Upper lobe of left lung (tissue), 6 donors: ENCODE data around the gene OTULINL. TPM values are rescaled to one million over a fixed set of nuclear protein-coding genes. Genes with fewer than 3 reads are reported as not detected.

Source experiments
- ATAC-seq, 2 donors: fragments of 200-7000 bp; cut with Tn5 transposase; one replicate each; pipeline ENCODE4 v1.9.1; 2022; ENCODE audit warnings: mild to moderate bottlenecking in 2 of 2, moderate library complexity in 2 of 2; ENCODE audit not compliant: low FRiP score in 2 of 2
- DNase-seq, 2 donors: peaks; one replicate each; pipeline ENCODE4 v3.0.0-alpha.2; 2019 to 2020
- H3K27ac ChIP-seq, 4 donors: fragments of 200-600 bp; sonication (generic); one replicate each; pipeline ENCODE4 v1.5.1; 2016 to 2019
- H3K27me3 ChIP-seq, 4 donors: fragments of 200-600 bp; sonication (generic); one replicate each; pipeline ENCODE4 v1.5.1; 2017 to 2019
- H3K36me3 ChIP-seq, 4 donors: fragments of 200-600 bp; sonication (generic); one replicate each; pipeline ENCODE4 v1.5.1; 2016 to 2019
- H3K4me1 ChIP-seq, 4 donors: fragments of 200-600 bp; sonication (generic); one replicate each; pipeline ENCODE4 v1.5.1; 2018 to 2019
- H3K4me3 ChIP-seq, 4 donors: fragments of 200-600 bp; sonication (generic); one replicate each; pipeline ENCODE4 v1.5.1; 2017 to 2019; ENCODE audit warnings: mild to moderate bottlenecking in 2 of 4, moderate library complexity in 1 of 4
- H3K9me3 ChIP-seq, 4 donors: fragments of 200-600 bp; sonication (generic); one replicate each; pipeline ENCODE4 v1.5.1; 2018 to 2019
- CTCF ChIP-seq, 6 experiments: fragments of 450-650 bp in 4 of 6; fragments of 200-600 bp in 2 of 6; sonication (generic) in 2 of 6; IDR thresholded peaks; one replicate each; pipeline ENCODE4 v1.5.1; 2016 to 2019; ENCODE audit warnings: antibody characterized with exemption in 6 of 6
- EP300 ChIP-seq, 4 donors: sonication (generic); formaldehyde crosslinking; IDR thresholded peaks; one replicate each; pipeline ENCODE4 v1.5.1; 2017; ENCODE audit warnings: antibody characterized with exemption in 4 of 4, control low read depth in 2 of 4
- POLR2A ChIP-seq, 4 donors: fragments of 450-650 bp; IDR thresholded peaks; one replicate each; pipeline ENCODE4 v1.5.1; 2016 to 2017; ENCODE audit warnings: antibody characterized with exemption in 4 of 4, mild to moderate bottlenecking in 2 of 4
- POLR2AphosphoS5 ChIP-seq, 2 donors: sonication (generic); formaldehyde crosslinking; IDR thresholded peaks; one replicate each; pipeline ENCODE4 v1.5.1; 2017; ENCODE audit warnings: antibody characterized with exemption in 2 of 2
- WGBS, 2 donors: methylation state at CpG; one replicate each; pipeline ENCODE4 v1.1.5; 2017 to 2018; 5-methylcytosine and 5-hydroxymethylcytosine counted together
- total RNA-seq, 6 donors: library from RNA; depleted of rRNA in 4 of 6; stranded (reverse); fragments of >200 nt in 4 of 6; gene quantifications; one replicate each; pipeline versions ENCODE4 v1.1.0 to v1.2.1, GENCODE V29; 2016 to 2021
- donor health status: DM: no; HTN: no; CAD: no; lungs with moderate emphysema.
- donor health status: DM: no; HTN: yes; CAD: no; lungs with severe emphysema.

Gene OTULINL
- total RNA-seq, 6 donors from 2014 or later: 36.4 to 194 (median 82.8) TPM

DNA sequence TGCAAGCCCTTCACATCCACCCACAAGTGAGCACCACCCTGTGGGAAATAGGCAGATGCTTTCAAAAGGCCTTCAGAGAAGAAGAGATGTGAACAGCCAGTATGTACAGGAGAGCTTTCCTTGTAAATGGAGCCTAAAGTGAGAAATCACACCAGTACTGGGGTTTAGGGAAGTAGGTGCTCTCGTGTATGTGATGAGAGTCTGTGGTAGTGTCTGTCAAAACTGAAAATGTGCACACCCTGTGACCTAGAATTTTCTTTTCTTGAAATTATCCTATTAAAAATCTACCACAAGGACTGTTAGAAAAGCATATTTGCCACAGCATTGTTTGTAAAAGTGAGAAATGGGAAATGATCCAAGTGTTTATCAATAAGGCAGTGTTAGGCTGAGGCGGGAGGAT, 16.6 kb downstream of the OTULINL start:
- DNase-seq (no peak), ATAC-seq (peak in 1 of 2 donors; percentile 63)
- TF ChIP-seq CTCF (IDR thresholded peaks at IDR 0.05): no peak
- no peak for TF ChIP-seq EP300 (IDR thresholded peaks at IDR 0.05)
- no peak for TF ChIP-seq POLR2A (IDR thresholded peaks at IDR 0.05)
- no peak for TF ChIP-seq POLR2AphosphoS5 (IDR thresholded peaks at IDR 0.05)
- H3K27ac ChIP-seq: no peak overlapping the region
- H3K36me3 ChIP-seq: peaks cover 0 to 11% (median 3%) of the 10 kb centered on the region in 4 donors
- H3K9me3 ChIP-seq: no peaks in the 10 kb centered on the region
- no peaks in the 10 kb centered on the region for H3K27me3 ChIP-seq
- no peak overlapping the region for H3K4me3 ChIP-seq
- H3K4me1 ChIP-seq: peaks cover 16 to 24% (median 20%) of the 10 kb centered on the region in 4 donors
- WGBS, 2 donors: 62 to 67% methylated on average over 2 of the region's 2 CpGs

GRCh38 chr5:14599476-14600127, 18.0 kb downstream of the OTULINL start:
- TF ChIP-seq CTCF (IDR thresholded peaks at IDR 0.05) (no peak), POLR2A (IDR thresholded peaks at IDR 0.05) (no peak), EP300 (IDR thresholded peaks at IDR 0.05) (no peak), POLR2AphosphoS5 (IDR thresholded peaks at IDR 0.05) (no peak)
- Histone ChIP-seq H3K27ac (no peak overlapping the region), H3K36me3 (peaks cover 0 to 20% (median 6%) of the 10 kb centered on the region in 4 donors), H3K9me3 (no peaks in the 10 kb centered on the region), H3K4me3 (no peak overlapping the region), H3K4me1 (peaks cover 6 to 14% (median 9%) of the 10 kb centered on the region in 4 donors), H3K27me3 (no peaks in the 10 kb centered on the region)
- ATAC-seq (no peak), DNase-seq (no peak)
- 72 to 78% methylated on average over 1 of the region's 1 CpG for WGBS, 2 donors

- Histone ChIP-seq H3K27ac (no peak overlapping the region), H3K27me3 (no peaks in the 10 kb centered on the region), H3K4me3 (no peak overlapping the region), H3K36me3 (peaks cover 0 to 29% (median 6%) of the 10 kb centered on the region in 4 donors), H3K9me3 (no peaks in the 10 kb centered on the region), H3K4me1 (peaks cover 0 to 9% (median 4%) of the 10 kb centered on the region in 4 donors)
- no peak for DNase-seq
- ATAC-seq: no peak
- TF ChIP-seq POLR2A (IDR thresholded peaks at IDR 0.05) (no peak), EP300 (IDR thresholded peaks at IDR 0.05) (no peak), POLR2AphosphoS5 (IDR thresholded peaks at IDR 0.05) (no peak), CTCF (IDR thresholded peaks at IDR 0.05) (no peak)
- WGBS, 2 donors: 90 to 96% methylated on average over 1 of the region's 1 CpG
Observed at GRCh38 chr5:14600846-14601245, 19.3 kb downstream of the OTULINL start.

DNA sequence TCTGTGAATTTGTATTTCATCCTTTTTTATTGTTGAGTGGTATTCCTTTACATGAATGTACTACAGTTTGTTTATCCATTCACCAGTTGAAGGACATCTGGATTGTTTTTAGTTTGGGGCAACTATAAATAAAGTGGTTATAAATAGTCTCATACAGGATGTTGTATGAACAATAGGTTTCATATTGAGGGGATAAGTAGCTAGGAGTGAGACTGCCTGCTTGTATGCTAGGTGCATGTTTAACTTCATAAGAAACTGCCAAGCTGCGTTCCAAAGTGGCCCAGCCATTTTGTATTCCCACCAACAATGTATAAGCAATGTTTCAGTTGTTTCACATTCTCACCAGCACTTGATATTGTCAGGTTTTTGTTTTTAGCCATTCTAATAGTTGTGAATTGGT, 21.5 kb downstream of the OTULINL start:
- DNase-seq: no peak
- Histone ChIP-seq H3K36me3 (peaks cover 0 to 39% (median 6%) of the 10 kb centered on the region in 4 donors), H3K4me1 (no peaks in the 10 kb centered on the region), H3K4me3 (no peak overlapping the region), H3K9me3 (no peaks in the 10 kb centered on the region), H3K27me3 (no peaks in the 10 kb centered on the region), H3K27ac (no peak overlapping the region)
- 60 to 95% methylated on average over 1 of the region's 1 CpG for WGBS, 2 donors
- TF ChIP-seq POLR2A (IDR thresholded peaks at IDR 0.05): no peak
- no peak for TF ChIP-seq CTCF (IDR thresholded peaks at IDR 0.05)
- no peak for TF ChIP-seq POLR2AphosphoS5 (IDR thresholded peaks at IDR 0.05)
- TF ChIP-seq EP300 (IDR thresholded peaks at IDR 0.05): no peak
- no peak for ATAC-seq

DNA sequence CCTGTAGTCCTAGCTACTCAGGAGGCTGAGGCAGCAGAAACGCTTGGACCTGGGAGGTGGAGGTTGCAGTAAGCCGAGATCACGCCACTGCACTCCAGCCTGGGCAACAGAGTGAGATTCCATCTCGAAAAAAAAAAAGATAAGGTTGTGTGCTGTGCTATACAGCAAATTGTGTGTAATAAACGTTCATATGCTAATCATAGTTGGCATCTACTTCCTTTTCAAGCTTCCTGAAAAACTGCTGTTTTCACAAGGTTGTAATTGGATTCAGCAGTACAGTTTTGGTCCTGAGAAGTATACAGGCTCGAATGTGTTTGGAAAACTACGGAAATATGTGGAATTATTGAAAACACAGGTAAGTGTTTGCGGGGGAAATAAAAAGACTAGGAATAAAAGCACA, 25.5 kb downstream of the OTULINL start:
- Histone ChIP-seq H3K4me3 (no peak overlapping the region), H3K27me3 (no peaks in the 10 kb centered on the region), H3K27ac (no peak overlapping the region), H3K36me3 (peaks cover 10 to 60% (median 15%) of the 10 kb centered on the region in 4 donors), H3K9me3 (no peaks in the 10 kb centered on the region), H3K4me1 (no peaks in the 10 kb centered on the region)
- DNase-seq (no peak), ATAC-seq (no peak)
- TF ChIP-seq POLR2AphosphoS5 (IDR thresholded peaks at IDR 0.05) (no peak), POLR2A (IDR thresholded peaks at IDR 0.05) (no peak), CTCF (IDR thresholded peaks at IDR 0.05) (no peak), EP300 (IDR thresholded peaks at IDR 0.05) (no peak)
- 76 to 79% methylated on average over 8 of the region's 8 CpGs for WGBS, 2 donors
